TTC549 (cell line): ENCODE measurements around the gene CDKAL1.

ENCODE experiments used
- FAIRE-seq: peaks from 2 replicates; lab custom pipeline; 2012; peaks lifted over from hg19 to GRCh38; lab: Jason Lieb, UNC

CDKAL1 gene

GRCh38 chr6:20680697-20681165, 146.5 kb downstream of the CDKAL1 start:
- no peak for FAIRE-seq

DNA sequence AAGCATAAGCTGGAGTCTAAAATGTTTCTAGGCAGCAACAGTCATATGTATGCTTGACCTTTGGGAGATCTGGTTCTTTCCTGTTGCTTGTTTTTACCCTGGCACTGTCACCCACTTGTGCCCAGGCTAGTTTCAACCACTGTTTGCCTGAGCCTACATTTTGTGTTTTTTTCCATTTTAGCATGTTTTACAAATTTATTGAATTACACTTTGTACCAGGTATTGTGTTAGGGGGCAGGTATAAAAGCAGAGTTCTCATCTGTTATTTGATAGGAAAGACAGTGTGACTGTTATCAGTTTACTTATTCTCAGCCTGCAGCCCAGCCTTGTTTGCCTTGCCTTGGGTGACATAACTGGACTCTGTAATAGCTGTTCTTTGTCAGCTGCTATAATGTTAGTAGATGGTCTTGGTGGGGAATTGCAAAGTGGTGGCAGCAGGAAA, 147.0 kb downstream of the CDKAL1 start:
- no peak for FAIRE-seq

DNA sequence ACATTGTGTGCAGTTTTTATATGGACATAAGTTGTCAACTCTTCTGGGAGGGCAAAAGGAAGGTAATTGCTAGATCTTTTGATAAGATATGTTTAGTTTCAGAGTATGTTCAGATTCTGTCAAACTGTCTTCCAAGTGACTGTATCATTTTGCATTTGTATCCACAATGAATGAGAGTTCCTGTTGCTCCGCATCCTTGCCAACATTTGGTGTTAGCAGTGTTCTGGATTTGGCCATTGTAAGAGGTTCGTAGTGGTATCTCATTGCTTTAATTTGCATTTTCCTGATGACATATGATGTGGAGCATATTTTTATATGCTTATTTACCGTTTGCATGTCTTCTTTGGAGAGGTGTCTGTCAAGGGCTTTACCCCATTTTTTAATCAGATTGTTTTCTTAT, 150.2 kb downstream of the CDKAL1 start:
- FAIRE-seq: no peak

GRCh38 chr6:20686142-20686541, 151.9 kb downstream of the CDKAL1 start:
- no peak for FAIRE-seq

- no peak for FAIRE-seq
Observed at GRCh38 chr6:20687494-20687893, 153.2 kb downstream of the CDKAL1 start.

DNA sequence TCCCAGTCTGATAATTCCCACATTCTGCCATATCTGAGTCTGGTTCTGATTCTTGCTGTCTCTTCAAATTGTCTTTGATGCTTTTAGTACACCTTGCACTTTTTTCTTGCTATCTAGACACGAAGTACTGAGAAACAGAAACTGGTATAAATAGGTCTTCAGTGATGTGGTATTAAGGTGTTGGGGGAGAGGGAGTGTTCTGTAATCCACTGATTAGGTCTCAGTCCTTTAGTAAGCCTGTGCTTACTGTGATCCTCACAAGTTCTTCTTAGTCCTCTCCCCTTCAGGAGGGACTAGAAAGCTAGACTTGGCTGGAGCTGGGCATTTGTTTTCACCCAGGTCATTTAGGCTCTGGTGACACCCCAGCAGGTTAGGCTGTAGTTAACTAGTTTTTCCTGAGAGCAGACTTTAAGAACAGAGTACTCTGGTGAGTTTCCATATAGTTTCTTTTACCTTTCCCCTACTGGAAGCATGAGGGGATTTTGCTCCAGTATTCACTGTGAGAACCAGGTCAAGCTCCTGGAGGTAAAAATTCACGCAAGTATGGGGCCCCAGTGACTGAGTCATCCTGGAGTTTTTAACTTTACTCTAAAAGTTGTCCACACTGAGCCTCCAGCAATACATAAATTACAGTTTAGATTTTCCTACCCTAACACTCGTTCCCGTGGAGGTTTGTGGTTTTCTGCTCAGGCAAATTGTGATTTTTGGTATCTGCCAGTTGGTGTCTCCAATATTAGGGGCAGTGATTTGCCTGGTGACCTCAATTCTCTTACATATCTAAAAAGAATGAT, 154.6 kb downstream of the CDKAL1 start:
- no peak for FAIRE-seq

DNA sequence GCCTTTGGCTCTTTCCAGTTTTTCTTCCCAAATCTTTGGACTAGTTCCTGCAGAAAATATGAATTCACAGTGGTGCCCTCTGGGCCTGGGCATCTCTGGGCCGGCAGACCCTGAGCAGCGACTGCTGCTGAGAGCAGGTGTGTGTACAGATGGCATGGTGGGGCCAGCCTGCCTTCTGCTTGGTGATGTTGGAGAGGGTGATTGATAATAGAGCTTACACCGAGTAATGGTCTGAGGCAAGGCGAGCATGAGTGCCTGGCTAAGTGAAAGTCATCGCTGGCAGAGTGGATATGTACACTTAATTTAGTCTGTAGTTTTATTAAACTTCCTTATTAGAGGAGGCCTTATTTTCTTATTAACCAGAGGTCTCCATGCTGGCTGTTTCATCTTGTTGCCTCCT, 156.9 kb downstream of the CDKAL1 start:
- no peak for FAIRE-seq

DNA sequence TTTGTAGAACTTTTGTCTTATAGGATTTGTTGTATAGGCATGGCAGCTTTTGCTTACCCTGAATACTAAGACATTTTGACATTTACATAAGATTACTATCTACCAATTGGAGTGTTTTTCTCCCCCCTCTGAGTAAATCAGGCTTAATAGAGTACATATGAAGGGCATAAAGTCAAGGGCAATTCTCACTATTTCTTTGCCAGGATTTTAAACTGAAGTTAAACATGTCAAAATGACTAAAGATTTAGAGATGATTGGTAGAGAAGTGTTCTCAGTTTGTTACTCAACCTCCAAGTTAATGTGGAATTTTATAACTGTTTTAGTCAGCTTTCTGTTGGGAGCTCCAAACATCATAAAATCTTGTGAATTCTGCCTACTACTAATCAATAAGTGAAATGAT, 157.8 kb downstream of the CDKAL1 start:
- FAIRE-seq: no peak

DNA sequence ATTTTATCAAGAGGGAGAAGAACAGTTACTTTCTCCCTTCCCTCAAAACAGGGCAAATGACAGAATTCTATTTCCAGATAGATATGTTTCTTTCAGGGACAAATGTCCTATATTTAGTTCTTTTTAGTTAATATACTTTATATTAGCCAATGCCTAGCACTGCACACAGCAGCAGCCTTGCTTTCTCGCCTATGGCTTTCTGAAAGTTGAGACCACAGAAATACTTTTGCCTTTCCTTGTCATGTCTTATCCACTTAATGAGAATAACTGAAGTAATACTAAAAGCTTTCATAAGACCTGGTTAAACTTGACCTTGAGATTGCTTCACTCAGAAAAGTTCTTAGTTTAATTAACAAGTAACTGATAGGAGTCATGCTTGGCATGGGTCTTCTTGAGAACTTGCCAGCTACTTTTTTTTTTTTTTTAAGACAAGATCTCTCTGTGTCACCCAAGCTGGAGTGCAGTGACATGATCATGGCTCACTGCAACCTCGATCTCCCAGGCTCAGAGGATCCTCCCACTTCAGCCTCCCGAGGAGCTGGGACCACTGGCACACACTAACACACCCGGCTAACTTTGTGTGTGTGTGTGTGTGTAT, 159.3 kb downstream of the CDKAL1 start:
- no peak for FAIRE-seq

DNA sequence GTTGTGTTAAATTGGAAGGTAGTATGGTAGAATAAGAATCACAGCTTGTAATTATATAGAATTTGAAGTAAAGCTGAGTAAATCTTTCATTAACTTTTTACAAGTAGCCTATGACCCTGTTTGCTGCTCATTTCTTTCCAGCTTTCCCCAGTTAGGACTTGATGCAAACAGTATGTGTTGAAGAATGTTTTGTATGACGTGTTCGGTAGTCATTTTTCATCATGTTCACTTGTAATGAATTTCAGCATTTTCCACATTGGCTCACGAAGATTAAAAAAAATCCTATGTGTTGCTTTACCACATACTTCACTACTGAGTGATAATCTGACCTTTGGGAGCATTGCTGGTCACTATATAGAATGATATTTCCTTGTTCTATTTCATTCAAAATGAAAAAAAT, 162.4 kb downstream of the CDKAL1 start:
- FAIRE-seq: no peak

DNA sequence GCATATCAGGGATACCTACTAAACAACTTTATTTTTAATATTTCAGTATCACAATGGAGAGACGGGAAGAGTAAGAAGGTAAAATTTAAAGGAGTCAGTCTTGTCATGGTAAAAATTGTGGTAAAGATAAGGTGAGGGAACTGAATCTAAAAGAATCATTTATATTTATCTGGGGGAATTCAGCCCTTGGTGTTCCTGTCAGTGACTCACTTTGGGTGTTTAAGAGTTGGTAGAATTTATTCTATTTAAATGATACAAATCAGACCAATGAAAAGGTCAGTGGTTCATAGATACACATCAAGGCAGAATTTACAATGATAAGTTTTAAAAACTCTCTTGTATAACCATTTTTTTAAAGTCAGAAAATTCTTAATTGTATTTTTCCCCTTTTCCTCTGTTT, 164.4 kb downstream of the CDKAL1 start:
- no peak for FAIRE-seq

GRCh38 chr6:20699402-20699801, 165.1 kb downstream of the CDKAL1 start:
- no peak for FAIRE-seq

GRCh38 chr6:20700375-20700774, 166.1 kb downstream of the CDKAL1 start:
- no peak for FAIRE-seq

DNA sequence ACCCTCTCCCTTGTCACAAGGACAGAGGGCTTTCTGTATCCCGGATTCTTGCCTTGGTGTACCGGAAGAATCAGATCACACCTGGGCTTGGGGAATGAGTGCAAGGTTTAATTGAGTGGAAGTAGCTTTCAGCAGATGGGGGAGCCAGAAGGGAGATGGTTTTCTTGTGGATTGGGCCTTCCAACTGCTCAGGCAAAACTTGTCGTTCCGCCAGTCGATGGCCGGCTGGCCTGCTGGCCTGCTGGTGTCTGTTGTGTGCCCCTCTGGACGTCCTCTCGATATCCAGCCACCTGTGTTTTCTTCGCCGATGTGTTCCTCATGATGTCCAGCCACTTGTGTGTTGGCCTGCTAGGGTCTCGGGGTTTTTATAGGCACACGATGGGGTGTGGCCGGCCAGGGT, 168.1 kb downstream of the CDKAL1 start:
- no peak for FAIRE-seq

GRCh38 chr6:20703049-20703448, 168.8 kb downstream of the CDKAL1 start:
- FAIRE-seq: no peak

- no peak for FAIRE-seq
Observed at GRCh38 chr6:20704325-20705025, 170.2 kb downstream of the CDKAL1 start.

GRCh38 chr6:20705741-20706140, 171.5 kb downstream of the CDKAL1 start:
- no peak for FAIRE-seq

DNA sequence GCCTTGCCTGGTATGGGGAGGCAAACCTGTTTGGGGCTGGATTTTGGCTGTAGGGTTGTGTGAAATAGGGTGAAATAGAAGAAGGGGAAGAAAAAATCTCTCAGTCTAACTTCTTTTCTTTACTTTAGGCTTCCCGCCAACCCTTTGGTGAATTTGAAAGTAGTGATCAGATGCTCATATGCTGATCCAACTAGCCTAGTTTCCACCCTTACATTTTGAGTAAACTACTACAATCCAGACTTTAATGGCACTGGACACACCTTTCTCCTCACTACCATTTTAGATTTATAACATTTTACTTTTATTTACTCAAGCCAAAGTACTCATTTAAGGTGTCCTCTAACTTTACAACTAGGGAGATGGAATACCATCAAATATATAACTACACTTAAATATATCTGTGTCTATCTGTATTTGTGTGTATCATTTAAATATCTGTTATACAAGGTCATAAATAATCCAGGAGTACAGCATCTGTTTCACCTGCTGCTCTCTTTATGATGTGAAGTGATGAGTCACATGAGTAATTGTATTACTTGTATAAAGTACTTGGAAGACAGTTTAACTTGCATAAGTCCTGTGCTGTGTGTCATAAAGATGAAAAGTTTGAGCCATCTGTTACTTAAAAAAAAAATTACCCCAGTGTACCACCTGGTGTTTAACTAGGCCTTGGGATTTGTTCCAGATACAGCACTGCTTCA, 172.1 kb downstream of the CDKAL1 start:
- no peak for FAIRE-seq

DNA sequence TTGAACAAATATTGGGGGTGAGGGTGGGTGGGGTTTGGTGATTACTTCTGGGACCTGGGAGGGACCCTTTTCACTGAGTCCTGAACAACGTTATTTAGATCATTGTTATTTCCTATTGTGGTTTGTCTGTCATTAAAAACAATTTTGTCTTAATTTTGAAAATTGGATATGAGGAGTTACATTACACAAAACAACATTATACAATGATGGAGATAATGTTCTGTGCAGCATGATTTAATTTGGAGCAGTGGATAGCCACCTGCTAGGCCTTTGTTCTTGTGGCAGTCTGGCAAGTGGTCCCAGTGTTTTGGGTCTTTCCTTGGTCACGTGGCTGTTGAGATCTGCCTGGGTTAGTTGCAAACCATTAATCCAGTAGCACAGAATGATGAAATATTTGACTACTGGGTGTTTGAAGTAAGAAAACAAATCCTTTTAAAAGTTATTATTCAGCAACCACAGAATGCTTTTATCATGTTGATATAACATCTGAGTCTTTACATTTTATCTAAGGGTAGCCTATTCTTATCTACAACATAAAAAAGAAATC, 172.8 kb downstream of the CDKAL1 start:
- FAIRE-seq: no peak

DNA sequence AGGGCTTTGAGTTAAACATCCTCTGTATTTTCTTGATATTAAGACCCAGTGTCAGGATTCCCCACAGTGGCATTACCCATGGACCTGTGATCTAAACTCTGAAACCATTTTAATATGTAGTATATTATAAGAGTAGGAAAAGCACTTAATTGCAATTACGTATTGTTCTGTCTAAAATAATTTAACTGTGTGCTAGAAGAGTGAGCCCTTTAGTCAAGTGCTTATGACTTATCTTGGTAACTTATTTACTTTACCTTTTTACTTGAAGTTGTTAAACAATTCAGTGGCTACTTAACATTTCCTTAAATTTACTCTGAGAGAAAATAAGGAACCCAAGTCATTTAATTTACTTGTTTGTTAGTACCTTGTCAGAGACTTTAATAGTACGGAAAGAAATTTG, 173.6 kb downstream of the CDKAL1 start:
- no peak for FAIRE-seq

DNA sequence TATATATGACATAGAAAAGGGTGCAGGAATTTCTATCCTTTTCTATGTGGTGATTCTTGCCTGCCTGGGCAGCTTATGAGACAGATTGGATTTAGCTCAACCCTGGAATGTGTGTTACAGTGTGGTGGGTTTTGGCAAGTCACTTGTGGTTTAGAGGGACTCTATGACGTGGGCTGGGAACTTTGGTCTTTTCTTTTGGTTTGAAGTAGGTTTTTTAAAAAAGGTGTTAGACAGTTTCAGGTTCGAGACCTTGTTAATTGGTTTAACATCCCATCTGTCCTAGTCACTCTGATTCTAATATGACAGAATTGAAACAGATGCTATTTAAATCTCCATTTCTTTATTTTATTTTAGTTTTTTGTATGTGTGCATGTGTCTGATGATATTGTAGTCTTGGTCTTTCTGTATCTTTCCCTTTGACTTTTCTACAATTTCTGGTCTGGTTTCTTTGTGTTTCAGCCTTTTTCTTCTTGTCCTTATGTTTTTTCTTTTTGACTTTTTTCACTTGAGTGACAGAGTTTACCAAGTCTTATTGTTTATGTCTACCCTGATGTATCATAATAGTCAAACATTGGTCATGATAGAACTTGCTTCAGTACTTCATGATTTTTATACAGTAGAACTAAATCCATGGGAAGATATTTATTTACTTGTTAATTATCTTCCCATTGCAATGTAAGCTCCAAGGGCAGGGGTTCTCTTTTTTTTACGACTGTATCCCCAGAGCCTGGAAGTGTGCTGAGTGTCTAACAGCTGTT, 174.3 kb downstream of the CDKAL1 start:
- no peak for FAIRE-seq

GRCh38 chr6:20709451-20709850, 175.2 kb downstream of the CDKAL1 start:
- FAIRE-seq: no peak
